PFSK-1 (cell line): ENCODE measurements around the gene HNRNPM.

Experiments used
- POLR2AphosphoS5 ChIP-seq: IDR thresholded peaks from 2 replicates; pipeline ENCODE4 v1.6.1; 2012; ENCODE audit warnings: low read depth, mild to moderate bottlenecking, control low read depth, low read length, moderate library complexity
- SIN3A ChIP-seq: IDR thresholded peaks from 2 replicates; pipeline ENCODE4 v1.6.1; 2012; ENCODE audit warnings: mild to moderate bottlenecking, low read length, moderate library complexity, borderline replicate concordance; ENCODE audit not compliant: insufficient read depth
- TAF1 ChIP-seq: IDR thresholded peaks from 2 replicates; pipeline ENCODE4 v1.6.1; 2012; ENCODE audit warnings: low read length, control low read depth, borderline replicate concordance; ENCODE audit not compliant: insufficient read depth
- TF ChIP-seq, protein P1 (sequence below), 2 experiments: IDR thresholded peaks; 2 replicates each; pipeline versions ENCODE4 v1.6.1 to v1.8.0; 2011 to 2012; ENCODE audit warnings: low read depth in 2 of 2, low read length in 2 of 2, control low read depth in 1 of 2, inconsistent platforms in 1 of 2, mild to moderate bottlenecking in 1 of 2, moderate library complexity in 1 of 2; ENCODE audit not compliant: insufficient read depth in 1 of 2

DNA sequence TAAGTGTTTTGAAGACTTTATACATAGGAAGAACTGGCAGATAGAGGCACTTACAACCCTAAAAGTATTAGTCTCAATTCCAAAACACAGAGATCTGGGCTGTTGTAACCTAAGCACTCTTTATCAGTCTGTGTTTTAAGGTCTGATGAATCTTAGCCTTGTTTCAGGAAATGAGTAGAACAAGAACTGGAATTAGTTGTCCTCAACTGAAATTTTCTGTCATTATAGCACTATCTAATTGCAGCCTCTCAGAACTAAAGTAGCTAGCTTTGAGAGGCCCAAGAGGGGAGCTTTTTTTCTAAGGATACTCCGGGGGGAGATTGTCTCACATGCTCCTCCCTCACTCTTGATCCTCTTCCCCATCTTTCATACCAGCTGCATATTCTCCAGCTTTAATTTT lies 13.1 kb downstream of the HNRNPM start:
- TF ChIP-seq SIN3A, result no peak
- TF ChIP-seq, protein P1, sequence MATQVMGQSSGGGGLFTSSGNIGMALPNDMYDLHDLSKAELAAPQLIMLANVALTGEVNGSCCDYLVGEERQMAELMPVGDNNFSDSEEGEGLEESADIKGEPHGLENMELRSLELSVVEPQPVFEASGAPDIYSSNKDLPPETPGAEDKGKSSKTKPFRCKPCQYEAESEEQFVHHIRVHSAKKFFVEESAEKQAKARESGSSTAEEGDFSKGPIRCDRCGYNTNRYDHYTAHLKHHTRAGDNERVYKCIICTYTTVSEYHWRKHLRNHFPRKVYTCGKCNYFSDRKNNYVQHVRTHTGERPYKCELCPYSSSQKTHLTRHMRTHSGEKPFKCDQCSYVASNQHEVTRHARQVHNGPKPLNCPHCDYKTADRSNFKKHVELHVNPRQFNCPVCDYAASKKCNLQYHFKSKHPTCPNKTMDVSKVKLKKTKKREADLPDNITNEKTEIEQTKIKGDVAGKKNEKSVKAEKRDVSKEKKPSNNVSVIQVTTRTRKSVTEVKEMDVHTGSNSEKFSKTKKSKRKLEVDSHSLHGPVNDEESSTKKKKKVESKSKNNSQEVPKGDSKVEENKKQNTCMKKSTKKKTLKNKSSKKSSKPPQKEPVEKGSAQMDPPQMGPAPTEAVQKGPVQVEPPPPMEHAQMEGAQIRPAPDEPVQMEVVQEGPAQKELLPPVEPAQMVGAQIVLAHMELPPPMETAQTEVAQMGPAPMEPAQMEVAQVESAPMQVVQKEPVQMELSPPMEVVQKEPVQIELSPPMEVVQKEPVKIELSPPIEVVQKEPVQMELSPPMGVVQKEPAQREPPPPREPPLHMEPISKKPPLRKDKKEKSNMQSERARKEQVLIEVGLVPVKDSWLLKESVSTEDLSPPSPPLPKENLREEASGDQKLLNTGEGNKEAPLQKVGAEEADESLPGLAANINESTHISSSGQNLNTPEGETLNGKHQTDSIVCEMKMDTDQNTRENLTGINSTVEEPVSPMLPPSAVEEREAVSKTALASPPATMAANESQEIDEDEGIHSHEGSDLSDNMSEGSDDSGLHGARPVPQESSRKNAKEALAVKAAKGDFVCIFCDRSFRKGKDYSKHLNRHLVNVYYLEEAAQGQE (IDR thresholded peaks at IDR 0.05; ENCODE audit: insufficient read depth in 1 of 2, low read depth in 2 of 2, low read length in 2 of 2), result no peak
- TF ChIP-seq TAF1, result no peak
- no peak for TF ChIP-seq POLR2AphosphoS5
